Skeletal muscle tissue (tissue), 4 donors: ENCODE results near the gene COL20A1. TPM values are rescaled to one million over a fixed set of nuclear protein-coding genes. Genes with fewer than 3 reads are reported as not detected.

Source experiments
- H3K27ac ChIP-seq: one replicate; pipeline ENCODE4 v1.7.0; 2013; ENCODE audit warnings: mild to moderate bottlenecking, low read depth, low read length, inconsistent platforms
- H3K27me3 ChIP-seq, 3 donors: one replicate each; pipeline ENCODE4 v1.7.0; 2013; ENCODE audit warnings: low read length in 3 of 3; ENCODE audit not compliant: control insufficient read depth in 3 of 3, insufficient read depth in 3 of 3
- H3K36me3 ChIP-seq, 3 donors: one replicate each; pipeline ENCODE4 v1.7.0; 2013; ENCODE audit warnings: low read length in 3 of 3; ENCODE audit not compliant: control insufficient read depth in 3 of 3, insufficient read depth in 3 of 3
- H3K4me1 ChIP-seq, 3 donors: one replicate each; pipeline ENCODE4 v1.7.0; 2013; ENCODE audit warnings: low read length in 3 of 3, mild to moderate bottlenecking in 3 of 3; ENCODE audit not compliant: control insufficient read depth in 3 of 3, insufficient read depth in 3 of 3
- H3K4me3 ChIP-seq, 3 donors: one replicate each; pipeline ENCODE4 v1.7.0; 2013; ENCODE audit warnings: low read length in 3 of 3
- H3K9ac ChIP-seq, 3 donors: one replicate each; pipeline ENCODE4 v1.7.0; 2013; ENCODE audit warnings: low read length in 3 of 3, mild to moderate bottlenecking in 3 of 3, moderate library complexity in 2 of 3, low read depth in 1 of 3
- H3K9me3 ChIP-seq, 3 donors: one replicate each; pipeline ENCODE4 v1.7.0; 2013; ENCODE audit warnings: low read length in 3 of 3; ENCODE audit not compliant: control insufficient read depth in 3 of 3
- total RNA-seq: library from RNA; depleted of rRNA; stranded (reverse); fragments of >200 nt; gene quantifications from one replicate; pipeline ENCODE4 v1.2.3, GENCODE V29; 2014
- donor health status: Osteomylitis.

Gene COL20A1
- total RNA-seq, 1 donor from 2014 or later: 2.6 TPM

- no peak overlapping the region for H3K4me3 ChIP-seq
- no peak overlapping the region for H3K27ac ChIP-seq
- H3K9me3 ChIP-seq: no peaks in the 10 kb centered on the region
- H3K36me3 ChIP-seq: no peaks in the 10 kb centered on the region
- peaks cover 35 to 69% (median 40%) of the 10 kb centered on the region in 3 donors for H3K27me3 ChIP-seq
- no peaks in the 10 kb centered on the region for H3K4me1 ChIP-seq
- no peak overlapping the region for H3K9ac ChIP-seq
Measured at GRCh38 chr20:63326314-63327230, 33.6 kb downstream of the COL20A1 start.

GRCh38 chr20:63327231-63327745 is 34.3 kb downstream of the COL20A1 start:
- no peak overlapping the region for H3K27ac ChIP-seq
- no peaks in the 10 kb centered on the region for H3K9me3 ChIP-seq
- no peaks in the 10 kb centered on the region for H3K36me3 ChIP-seq
- H3K9ac ChIP-seq: no peak overlapping the region
- H3K4me3 ChIP-seq: no peak overlapping the region
- peaks cover 42 to 74% (median 47%) of the 10 kb centered on the region in 3 donors for H3K27me3 ChIP-seq
- no peaks in the 10 kb centered on the region for H3K4me1 ChIP-seq

GRCh38 chr20:63328026-63328700 is 35.2 kb downstream of the COL20A1 start:
- no peaks in the 10 kb centered on the region for H3K4me1 ChIP-seq
- no peak overlapping the region for H3K4me3 ChIP-seq
- no peaks in the 10 kb centered on the region for H3K36me3 ChIP-seq
- no peak overlapping the region for H3K27ac ChIP-seq
- H3K9ac ChIP-seq: no peak overlapping the region
- peaks cover 38 to 71% (median 48%) of the 10 kb centered on the region in 3 donors for H3K27me3 ChIP-seq
- no peaks in the 10 kb centered on the region for H3K9me3 ChIP-seq

GRCh38 chr20:63328718-63329275 is 35.8 kb downstream of the COL20A1 start:
- no peaks in the 10 kb centered on the region for H3K4me1 ChIP-seq
- H3K27me3 ChIP-seq: peaks cover 38 to 75% (median 50%) of the 10 kb centered on the region in 3 donors
- H3K27ac ChIP-seq: no peak overlapping the region
- H3K9me3 ChIP-seq: no peaks in the 10 kb centered on the region
- no peak overlapping the region for H3K9ac ChIP-seq
- H3K36me3 ChIP-seq: no peaks in the 10 kb centered on the region
- no peak overlapping the region for H3K4me3 ChIP-seq

GRCh38 chr20:63329331-63330083 is 36.5 kb downstream of the COL20A1 start:
- no peaks in the 10 kb centered on the region for H3K9me3 ChIP-seq
- H3K4me3 ChIP-seq: no peak overlapping the region
- H3K36me3 ChIP-seq: no peaks in the 10 kb centered on the region
- no peak overlapping the region for H3K27ac ChIP-seq
- H3K4me1 ChIP-seq: no peaks in the 10 kb centered on the region
- peaks cover 41 to 73% (median 50%) of the 10 kb centered on the region in 3 donors for H3K27me3 ChIP-seq
- H3K9ac ChIP-seq: no peak overlapping the region

GRCh38 chr20:63330084-63330760 is 37.2 kb downstream of the COL20A1 start:
- H3K9me3 ChIP-seq: no peaks in the 10 kb centered on the region
- H3K36me3 ChIP-seq: no peaks in the 10 kb centered on the region
- H3K9ac ChIP-seq: no peak overlapping the region
- H3K27me3 ChIP-seq: peaks cover 45 to 74% (median 52%) of the 10 kb centered on the region in 3 donors
- no peaks in the 10 kb centered on the region for H3K4me1 ChIP-seq
- H3K4me3 ChIP-seq: no peak overlapping the region
- no peak overlapping the region for H3K27ac ChIP-seq

GRCh38 chr20:63330940-63331339 is 38.0 kb downstream of the COL20A1 start:
- Histone ChIP-seq H3K4me1 (no peaks in the 10 kb centered on the region), H3K9ac (no peak overlapping the region), H3K9me3 (no peaks in the 10 kb centered on the region), H3K27ac (no peak overlapping the region), H3K27me3 (peaks cover 52 to 78% (median 59%) of the 10 kb centered on the region in 3 donors), H3K36me3 (no peaks in the 10 kb centered on the region), H3K4me3 (no peak overlapping the region)

- Histone ChIP-seq H3K9ac (no peak overlapping the region), H3K9me3 (no peaks in the 10 kb centered on the region), H3K27me3 (peaks cover 57 to 76% (median 61%) of the 10 kb centered on the region in 3 donors), H3K36me3 (no peaks in the 10 kb centered on the region), H3K27ac (no peak overlapping the region), H3K4me1 (no peaks in the 10 kb centered on the region), H3K4me3 (no peak overlapping the region)
Measured at GRCh38 chr20:63331741-63332400, 38.9 kb downstream of the COL20A1 start.
